HG03135 (cell line): ENCODE measurements around the gene CES3.
"Not testable (repeated sequence)": the region's sequence is repeated elsewhere in the genome, so short reads cannot be mapped to it uniquely, and the experiment has no call there.

Source experiments
- ATAC-seq: cut with Tn5 transposase; IDR thresholded peaks from one replicate; pipeline ENCODE4 v1.9.1; 2021; ENCODE audit warnings: mild to moderate bottlenecking, moderate library complexity; ENCODE audit not compliant: unreplicated experiment

Gene CES3

DNA sequence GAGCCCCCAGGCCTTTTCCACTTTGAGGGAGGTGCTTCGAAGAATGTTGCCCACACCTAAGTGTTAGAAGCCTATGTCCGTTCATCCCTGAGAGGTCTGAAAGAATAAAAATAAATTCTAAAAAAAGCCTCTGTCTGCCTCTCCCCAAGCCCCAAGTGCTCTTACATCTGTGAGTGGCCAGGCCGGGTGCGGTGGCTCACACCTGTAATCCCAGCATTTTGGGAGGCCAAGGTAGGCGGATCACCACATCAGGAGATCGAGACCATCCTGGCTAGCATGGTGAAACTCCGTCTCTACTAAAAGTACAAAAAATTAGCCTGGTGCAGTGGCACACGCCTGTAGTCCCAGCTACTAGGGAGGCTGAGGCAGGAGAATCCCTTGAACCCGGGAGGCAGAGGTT, 16.1 kb upstream of the CES3 start:
- not testable (repeated sequence) for ATAC-seq

DNA sequence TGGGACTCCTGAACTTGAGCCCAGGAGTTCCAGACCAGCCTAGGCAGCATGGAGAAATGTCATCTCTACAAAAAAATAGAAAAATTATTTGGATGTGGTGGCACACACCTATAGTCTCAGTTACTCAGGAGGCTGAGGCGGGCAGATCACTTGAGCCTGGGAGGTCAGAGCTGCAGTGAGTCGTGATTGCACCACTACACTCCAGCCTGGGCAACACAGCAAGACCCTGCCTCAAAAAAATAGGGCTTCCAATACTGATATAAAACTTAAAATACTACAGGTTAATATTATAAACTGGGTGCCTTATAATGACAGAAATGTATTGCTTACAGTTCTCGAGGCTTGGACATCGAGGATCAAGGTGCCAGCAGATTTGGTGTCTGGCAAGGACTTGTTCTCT, 15.1 kb upstream of the CES3 start:
- ATAC-seq = no peak

DNA sequence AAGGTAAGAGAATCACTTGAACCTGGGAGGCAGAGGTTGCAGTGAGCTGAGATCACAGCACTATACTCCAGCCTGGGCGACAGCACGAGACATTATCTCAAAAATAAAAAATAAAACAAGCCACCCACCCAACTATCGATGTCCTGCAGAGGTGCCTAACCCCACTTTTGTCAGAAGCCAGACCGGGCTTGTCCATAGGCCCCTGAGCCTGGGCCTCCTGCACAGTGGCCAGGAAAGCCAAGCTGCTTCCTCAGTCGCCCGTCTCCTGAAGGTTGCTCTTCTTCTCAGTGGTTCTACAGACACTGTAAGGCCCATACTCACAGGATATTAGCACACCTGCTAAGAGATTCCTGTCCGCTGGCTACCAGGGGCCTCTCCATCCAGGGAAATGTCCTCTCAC, 14.5 kb upstream of the CES3 start:
- no peak for ATAC-seq

DNA sequence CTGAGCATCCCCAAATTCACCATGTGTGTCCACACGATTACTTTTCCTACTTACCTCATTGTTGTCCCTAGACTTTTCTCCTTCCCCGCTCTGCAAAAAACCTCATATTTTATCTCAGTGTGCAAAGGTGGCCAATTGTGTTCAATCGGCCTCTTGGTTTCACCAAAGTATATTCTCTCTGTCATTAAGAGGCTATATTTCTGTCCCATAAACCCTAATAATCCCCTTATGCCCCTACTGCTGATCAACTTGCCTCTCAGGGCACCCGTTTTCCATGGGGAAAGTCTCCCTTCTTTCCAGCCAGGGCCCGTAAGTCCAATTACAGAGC, 14.1 kb upstream of the CES3 start:
- ATAC-seq = no peak

DNA sequence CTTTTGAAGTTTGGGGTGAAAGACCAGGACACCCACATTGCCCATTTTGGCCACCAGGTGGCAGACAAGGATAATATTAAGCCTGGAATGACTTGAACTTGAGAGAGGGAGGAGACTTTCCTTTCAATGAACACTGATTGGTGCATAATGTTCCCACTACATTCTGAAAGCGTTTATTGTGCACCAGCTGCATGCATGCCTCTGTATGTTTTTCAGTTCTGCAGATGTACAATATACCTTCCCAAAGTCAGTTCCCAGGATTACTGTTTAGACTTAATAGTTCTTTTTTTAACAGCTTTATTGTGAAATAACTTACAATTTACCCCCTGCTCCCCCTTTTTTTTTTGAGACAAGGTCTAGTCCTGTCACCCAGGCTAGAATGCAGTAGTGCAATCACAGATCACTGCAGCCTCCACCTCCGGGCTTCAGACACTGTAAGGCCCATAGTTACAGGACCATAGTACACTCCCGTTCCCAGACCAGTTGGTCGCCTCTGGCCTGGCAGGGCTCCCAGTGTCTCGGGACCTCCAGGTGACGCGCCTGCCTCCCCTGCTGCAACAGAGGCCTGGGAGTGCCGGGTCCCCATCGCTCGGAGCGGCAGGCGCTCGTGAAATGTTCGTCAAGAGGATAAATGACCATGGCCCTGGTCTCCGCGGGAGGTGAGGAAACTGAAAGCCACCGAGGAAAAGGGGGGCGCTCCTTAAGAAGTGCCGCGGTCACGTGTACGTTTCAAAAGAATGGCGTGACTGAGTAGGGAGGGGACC, 13.6 kb upstream of the CES3 start:
- peak; percentile 66 for ATAC-seq

DNA sequence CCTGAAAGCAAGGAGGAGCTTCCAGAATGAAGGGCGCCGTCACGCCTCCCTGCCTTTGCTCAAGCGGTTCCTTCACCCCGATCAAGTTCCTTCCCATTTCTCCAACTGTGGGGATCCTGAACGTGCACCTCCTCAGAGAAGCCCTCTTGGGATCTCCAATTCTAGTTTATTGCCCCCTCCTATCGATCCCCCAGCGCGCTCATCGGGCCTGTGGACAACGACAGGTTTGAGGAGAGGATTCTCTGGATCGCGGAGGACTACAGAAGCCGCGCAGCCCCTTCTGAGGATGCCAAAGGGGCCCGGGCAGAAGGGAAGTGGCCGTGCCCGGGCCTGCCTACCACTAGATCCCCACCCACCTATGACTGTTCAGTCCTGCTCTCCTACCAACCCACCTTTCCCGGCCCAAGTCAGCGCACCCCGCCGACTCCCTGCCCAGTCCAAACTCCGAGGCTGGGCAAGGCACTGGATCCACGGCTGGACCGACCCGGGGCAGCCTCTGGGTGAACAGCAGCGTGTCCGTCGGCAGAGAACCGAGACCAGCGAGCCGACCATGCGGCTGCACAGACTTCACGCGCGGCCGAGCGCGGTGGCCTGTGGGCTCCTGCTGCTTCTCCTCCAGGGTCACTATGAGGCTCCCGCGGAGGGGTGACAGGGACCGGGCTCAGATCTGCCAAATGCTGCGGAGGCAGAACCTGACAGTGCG, 12.8 kb upstream of the CES3 start:
- ATAC-seq = no peak

DNA sequence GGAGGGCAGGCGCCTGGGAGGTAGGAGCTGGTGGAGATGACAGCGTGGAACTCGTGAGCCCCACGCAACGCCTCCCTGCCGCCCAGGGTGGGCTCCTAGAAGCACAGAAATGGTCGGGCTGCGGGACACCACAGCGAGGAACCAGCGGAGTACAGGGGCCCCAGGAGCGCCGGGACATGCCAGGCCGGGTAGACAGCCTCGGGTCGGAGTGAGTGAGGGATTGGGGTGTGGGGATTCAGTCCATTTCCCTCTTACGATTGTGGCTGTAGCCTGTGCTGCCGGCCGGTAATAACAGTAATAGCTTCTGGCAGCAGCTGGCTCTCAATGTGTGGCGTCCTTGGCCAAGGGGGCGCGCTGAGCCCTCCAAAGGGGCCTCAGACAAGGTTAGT, 12.2 kb upstream of the CES3 start:
- ATAC-seq = no peak

DNA sequence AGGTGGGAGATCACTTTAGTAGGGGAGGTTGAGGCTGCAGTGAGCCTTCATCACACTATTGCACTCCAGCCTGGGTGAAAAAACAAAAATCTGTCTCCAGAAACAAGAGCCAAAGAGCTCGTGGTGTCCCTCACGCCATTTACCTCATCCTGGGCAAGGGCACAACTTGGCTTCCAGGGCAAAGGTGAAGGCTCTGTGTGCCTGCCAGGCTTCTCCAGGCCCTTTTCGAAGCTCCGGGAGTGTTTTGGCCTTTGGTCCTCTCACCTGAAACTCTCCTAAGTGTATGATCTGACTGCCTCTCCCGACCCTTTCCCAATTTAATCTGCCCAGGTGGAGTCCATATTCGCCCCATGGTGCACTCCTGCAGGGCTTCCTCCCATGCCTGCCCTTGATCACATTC, 11.6 kb upstream of the CES3 start:
- no peak for ATAC-seq

DNA sequence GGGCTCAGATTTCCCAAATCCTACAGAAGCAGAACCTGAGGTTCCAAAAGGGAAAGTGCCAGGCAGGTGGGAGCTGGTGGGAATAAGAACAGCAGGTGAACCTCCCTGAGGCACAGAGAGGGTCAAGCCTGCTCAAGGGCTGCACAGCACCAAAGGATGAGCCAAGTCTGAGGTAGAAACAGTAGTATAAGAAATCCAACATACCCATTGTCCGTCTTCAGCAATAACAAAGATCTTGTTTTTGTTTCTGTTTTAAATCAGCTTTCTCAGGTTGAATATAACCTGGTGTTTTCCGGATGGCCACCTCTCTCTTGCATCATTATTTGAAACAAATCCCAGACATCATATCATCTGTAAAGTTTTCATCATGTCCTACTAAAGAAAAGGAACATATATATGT, 10.6 kb upstream of the CES3 start:
- no peak for ATAC-seq

DNA sequence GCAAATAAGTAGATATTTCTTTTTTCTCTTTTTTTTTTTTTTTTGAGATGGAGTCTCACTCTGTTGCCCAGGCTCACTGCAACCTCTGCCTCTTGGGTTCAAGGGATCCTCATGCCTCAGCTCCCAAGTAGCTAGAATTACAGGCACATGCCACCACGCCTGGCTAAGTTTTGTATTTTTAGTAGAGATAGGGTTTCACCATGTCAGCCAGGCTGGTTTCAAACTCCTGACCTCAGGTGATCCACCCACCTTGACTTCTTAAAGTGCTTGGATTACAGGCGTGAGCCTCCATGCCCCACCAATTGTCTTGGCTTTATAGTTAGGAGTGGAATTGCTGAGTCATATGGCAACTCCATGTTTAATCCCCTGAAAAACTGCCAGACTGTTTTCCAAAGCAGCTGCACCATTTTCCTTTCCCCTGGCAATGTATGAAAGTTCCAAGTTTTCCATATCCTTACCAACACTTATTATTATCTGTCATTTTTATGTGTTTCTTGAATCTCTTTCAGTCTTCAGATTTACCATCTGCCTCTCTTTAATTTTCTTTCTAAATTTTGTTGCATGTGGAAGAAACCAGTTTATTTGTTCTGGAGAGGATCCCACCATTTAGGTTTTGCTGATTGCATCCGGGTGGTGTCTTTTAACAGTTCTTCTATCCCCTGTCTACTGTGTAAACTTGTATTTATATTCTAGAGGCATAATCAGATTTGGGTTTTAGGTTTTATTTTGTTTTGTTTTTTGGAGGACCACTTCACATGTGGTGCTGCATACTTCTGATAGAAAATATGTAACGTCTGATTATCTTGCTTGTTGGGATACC, 9.9 kb upstream of the CES3 start:
- no peak for ATAC-seq

DNA sequence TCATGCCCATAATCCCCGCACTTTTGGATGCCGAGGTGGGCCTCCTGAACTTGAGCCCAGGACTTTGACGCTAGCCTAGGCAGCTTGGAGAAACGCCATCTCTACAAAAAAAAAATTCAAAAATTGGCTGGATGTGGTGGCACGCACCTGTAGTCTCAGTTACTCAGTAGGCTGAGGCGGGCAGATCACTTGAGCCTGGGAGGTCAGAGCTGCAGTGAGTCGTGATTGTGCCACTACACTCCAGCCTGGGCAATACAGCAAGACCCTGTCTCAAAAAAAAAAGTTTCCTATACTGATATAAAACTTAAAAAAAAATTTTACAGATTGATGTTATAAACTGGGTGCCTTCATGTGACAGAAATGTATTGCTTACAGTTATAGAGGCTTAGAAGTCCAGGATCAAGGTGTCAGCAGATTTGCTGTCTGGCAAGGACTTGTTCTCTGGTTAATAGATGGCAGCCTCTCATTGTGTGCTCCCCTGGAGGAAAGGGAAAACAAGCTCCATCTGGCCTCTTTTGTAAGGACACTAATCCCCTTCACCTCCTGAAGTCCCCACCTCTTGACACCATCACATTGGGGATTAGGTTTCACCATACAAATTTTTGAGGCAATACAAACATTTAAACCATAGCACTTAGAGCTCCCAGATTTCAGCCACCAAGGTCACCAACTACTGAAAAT, 8.5 kb upstream of the CES3 start:
- no peak for ATAC-seq

DNA sequence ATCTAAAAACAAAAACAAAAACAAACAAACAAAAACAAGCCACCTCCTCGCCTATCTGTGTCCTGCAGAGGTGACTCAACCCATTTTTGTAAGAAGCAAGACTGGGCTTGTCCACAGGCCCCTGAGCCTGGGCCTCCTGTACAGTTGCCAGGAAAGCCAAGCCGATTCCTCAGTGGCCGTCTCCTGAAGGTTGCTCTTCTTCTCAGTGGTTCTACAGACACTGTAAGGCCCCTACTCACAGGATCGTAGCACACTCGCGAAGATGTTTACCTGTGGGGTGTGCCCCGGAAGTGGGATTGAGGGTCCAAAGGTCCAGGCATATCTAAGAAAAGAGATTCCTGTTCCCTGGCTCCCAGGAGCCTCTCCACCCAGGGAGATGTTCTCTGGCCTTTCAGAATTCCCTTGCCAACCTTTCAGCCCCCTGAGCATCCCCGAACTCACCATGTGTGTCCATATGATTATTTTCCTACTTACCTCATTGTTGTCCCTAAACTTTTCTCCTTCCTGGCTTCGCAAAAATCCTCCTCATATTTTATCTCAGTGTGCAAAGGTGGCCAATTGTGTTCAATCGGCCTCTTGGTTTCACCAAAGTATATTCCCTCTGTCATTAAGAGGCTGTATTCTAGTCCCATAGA, 7.5 kb upstream of the CES3 start:
- no peak for ATAC-seq

DNA sequence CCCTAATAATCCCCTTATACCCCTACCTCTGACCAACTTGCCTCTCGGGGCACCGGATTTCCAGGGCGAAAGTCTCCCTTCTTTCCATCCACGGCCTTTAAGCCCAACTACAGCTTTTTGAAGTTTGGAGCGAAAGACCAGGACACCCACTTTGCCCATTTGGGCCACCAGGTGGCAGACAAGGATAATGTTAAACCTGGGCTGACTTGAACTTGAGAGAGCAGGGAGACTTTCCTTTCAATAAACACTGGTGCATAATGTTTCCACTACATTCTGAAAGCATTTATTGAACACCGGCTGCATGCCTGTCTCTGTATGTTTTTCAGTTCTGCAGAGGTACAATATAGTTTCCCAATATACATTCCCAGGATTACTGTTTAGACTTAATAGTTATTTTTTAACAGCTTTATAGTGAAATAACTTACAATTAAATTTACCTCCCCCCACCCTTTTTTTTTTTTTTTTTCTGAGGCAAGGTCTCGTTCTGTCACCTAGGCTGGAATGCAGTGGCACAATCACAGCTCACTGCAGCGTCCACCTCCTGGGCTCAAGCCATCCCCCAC, 6.9 kb upstream of the CES3 start:
- no peak for ATAC-seq

DNA sequence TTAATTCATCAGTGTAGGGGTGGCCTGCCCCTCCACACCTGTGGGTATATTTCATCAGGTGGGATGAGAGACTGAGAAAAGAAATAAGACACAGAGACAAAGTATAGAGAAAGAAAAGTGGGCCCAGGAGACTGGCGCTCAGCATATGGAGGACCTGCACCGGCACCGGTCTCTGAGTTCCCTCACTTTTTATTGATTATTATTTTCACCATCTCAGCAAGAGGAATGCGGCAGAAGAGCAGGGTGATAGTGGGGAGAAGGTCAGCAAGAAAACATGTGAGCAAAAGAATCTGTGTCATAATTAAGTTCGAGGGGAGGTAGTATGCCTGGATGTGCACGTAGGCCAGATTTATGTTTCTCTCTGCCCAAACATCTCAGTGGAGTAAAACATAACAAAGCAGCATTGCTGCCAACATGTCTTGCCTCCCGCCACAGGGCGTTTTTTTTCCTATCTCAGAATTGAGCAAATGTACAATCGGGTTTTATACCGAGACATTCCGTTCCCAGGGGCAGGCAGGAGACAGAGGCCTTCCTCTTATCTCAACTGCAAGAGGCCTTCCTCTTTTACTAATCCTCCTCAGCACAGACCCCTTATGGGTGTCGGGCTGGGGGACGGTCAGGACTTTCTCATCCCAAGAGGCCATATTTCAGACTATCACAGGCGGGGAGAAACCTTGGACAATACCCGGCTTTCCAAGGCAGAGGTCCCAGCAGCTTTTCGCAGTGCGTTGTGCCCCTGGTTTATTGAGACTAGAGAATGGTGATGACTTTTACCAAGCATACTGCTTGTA, 5.5 kb upstream of the CES3 start:
- not testable (repeated sequence) for ATAC-seq

DNA sequence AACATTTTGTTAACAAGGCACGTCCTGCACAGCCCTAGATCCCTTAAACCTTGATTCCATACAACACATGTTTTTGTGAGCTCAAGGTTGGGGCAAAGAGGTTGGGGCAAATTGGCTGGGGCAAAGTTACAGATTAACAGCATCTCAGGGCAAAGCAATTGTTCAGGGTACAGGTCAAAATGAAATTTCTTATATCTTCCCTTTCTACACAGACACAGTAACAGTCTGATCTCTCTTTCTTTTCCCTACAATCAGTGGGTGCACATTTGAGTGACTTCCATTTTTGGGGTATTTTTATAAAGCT, 5.0 kb upstream of the CES3 start:
- ATAC-seq = not testable (repeated sequence)

DNA sequence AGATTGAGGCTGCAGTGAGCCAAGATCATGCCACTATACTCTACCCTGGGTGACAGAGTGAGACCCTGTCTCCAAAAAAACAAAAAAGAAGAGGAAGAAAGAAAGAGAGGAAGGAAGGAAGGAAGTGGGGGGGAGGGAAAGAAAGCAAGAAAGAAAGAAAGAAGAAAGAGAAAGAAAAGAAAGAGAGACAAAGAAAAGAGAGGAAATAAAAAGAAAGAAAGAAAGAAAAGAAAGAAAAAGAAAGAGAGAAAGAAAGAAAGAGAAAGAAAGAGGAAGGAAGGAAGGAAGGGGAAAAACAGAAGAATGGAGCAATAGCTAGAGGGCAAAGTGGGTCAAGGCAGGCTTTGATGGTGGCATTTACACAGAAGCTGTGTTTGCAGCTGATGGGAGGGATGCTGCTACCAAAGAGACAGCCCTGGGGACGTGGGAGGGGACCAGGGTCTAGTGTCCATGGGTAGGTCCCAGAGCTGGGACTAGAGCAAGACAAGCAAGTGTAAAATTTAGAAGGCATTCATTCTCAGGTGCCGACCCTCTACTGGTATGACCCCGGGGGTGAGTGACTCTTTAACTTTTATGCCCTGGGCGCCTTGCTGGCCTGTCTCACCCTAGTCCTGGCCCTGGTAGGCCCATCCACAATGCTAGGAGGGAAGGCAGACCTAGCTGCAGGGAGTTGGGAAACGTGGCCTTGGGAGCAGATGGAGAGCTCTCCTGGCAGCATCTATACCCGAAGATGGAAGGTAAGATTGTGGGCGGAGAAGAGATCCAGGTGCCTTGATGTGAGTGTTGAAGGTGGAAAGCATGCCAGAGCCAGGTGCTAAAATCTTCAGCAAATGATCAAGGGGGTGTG, 2.0 kb upstream of the CES3 start:
- no peak for ATAC-seq

DNA sequence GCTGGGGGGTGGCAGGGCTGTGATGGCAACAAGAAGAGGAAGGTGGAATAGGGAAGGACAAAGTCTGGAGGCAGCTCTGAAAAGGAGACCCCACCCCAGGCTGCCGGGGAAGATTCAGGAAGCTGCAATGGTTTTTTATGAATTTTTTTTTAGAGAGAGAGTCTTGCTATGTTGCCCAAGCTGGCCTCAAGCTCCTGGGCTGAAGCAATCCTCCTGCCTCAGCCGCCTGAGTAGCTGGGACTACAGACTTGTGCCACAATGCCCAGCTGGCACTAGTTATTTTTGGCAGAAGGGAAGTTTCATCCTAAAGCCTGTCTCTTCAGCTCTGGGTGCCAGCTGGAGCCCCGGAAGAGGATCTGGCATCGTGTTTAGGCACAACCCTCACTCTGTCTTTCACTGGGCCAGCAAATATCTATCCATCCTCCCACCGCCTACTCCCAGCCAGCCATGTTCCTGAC, 1.3 kb upstream of the CES3 start:
- ATAC-seq = no peak

DNA sequence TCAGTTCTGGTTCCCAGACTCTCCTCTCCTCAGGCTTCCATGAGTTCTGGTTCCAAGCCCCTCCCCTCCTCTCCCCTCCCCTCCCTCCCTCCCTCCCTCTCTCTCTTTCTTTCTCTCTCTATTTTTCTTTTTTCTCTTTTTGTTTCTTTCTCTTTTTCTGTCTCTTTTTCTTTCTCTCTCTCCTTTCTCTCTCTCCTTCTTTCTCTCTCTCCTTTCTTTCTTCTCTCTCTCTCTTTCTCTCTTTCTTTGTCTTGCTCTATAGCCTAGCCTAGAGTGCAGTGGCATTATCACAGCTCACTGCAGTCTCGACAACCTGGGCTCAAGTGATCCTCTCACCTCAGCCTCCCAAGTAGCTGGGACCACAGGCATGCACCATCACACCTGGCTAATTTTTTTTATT, 796 bp upstream of the CES3 start:
- no peak for ATAC-seq

DNA sequence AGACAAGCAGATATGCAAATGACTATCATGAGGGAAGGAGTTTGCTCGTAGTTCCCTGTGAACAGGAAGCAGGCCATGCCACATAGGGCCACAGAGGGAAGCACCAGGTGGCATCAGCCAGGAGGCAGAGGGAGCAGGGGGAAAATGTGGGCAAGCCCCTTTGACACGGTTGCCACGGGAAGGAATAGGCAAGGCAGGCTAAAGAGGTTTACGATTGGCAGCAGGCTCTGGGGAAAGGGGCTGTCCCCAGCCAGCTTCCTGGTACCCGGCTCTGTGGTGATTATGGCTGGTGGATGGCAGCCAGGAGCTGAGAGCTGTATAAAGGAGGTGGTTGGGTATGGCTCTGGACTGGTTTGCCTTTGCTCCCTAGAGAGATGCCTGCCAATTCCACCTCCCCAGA, 848 bp downstream of the CES3 start:
- ATAC-seq = no peak
